Lower leg skin (tissue), 3 donors: Measurements from ENCODE around the gene MEPCE.
"Not testable (repeated sequence)": the region's sequence is repeated elsewhere in the genome, so short reads cannot be mapped to it uniquely, and the experiment has no call there.

Experiments
- CTCF ChIP-seq, 3 donors: fragments of 450-650 bp; IDR thresholded peaks; one replicate each; pipeline ENCODE4 v1.5.1; 2016; ENCODE audit warnings: antibody characterized with exemption in 3 of 3, mild to moderate bottlenecking in 3 of 3, moderate library complexity in 2 of 3
- POLR2A ChIP-seq, 2 donors: fragments of 450-650 bp; IDR thresholded peaks; one replicate each; pipeline ENCODE4 v1.6.1; 2016 to 2017; ENCODE audit warnings: antibody characterized with exemption in 2 of 2, mild to moderate bottlenecking in 1 of 2, moderate library complexity in 1 of 2

- not testable (repeated sequence) for TF ChIP-seq CTCF, POLR2A (IDR thresholded peaks at IDR 0.05)
Measured at GRCh38 chr7:100382234-100382853, 47.3 kb upstream of the MEPCE start.
